NB4 (cell line): ENCODE measurements around the gene DCAF11.

Source experiments
- CTCF ChIP-seq: IDR thresholded peaks from one replicate; pipeline ENCODE4 v1.5.1; 2012; ENCODE audit warnings: low read depth, low read length
- MYC ChIP-seq: IDR thresholded peaks from 2 replicates; pipeline ENCODE4 v1.6.1; 2011; ENCODE audit warnings: low read depth, low read length

- no peak for TF ChIP-seq CTCF
- TF ChIP-seq MYC, result no peak
Observed at GRCh38 chr14:24076302-24076601, 38.3 kb upstream of the DCAF11 start.
